Fibroblast of villous mesenchyme (primary cell): Measurements from ENCODE around the gene RAP1GAP2. TPM values are rescaled to one million over a fixed set of nuclear protein-coding genes. Genes with fewer than 3 reads are reported as not detected.

Source experiments
- DNase-seq: peaks from one replicate; pipeline ENCODE4 v3.0.0-alpha.2; 2010; ENCODE audit warnings: low read depth
- H3K4me3 ChIP-seq: 2 replicates; pipeline ENCODE4 v1.5.1; 2011; ENCODE audit warnings: low read depth, mild to moderate bottlenecking, low read length
- CTCF ChIP-seq: IDR thresholded peaks from 2 replicates; pipeline ENCODE4 v1.5.1; 2012; ENCODE audit warnings: low read depth, mild to moderate bottlenecking, low read length; ENCODE audit not compliant: insufficient read depth
- total RNA-seq: library from RNA; depleted of rRNA; stranded (reverse); fragments of >200 nt; gene quantifications from 2 replicates; pipeline ENCODE4 v1.2.3, GENCODE V29; 2012

The RAP1GAP2 gene
- total RNA-seq, 1 donor, result 5.2 TPM

DNA sequence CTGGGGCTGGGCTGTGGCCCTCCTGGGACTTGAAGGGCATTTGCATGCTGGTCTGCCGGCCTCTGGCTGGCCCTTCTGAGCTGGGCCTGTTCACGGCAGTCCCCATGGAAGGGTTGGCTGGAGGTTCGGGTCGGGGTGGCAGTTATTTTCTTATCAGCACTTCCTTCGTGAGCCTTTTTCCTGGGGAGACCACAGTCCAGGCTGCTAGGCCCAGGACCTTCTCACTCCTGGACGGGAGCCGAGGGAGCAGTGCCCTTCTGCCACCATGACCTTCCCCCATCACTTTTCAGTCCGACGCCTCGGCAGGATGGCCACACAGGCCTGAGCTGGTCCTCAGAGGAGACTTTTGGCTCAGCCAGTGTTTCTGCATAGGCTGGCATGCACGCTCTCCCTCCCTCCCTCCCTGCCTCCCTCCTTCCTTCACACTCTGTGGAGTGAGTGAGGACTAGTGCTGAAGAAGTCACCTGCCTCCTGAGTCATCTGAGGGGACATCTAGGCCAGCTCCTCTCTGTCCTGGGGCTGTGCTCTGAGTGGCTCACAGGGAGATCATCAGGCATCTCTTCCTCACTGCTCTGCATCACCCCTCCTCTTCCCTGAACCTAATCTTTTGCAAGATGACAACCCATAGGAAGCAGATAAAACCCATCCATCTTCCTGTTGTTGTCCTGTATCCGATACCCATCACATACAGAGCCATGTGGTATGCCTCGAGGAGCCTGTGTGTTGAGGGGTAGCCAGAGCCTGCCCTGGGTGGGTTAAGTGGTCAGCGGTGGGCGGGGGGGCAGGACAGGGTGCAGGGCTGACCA is 109.7 kb downstream of the RAP1GAP2 start:
- no peak overlapping the region for H3K4me3 ChIP-seq
- DNase-seq, result no peak
- TF ChIP-seq CTCF, result no peak

GRCh38 chr17:2906901-2907300 is 110.7 kb downstream of the RAP1GAP2 start:
- no peak overlapping the region for H3K4me3 ChIP-seq
- no peak for TF ChIP-seq CTCF
- no peak for DNase-seq

DNA sequence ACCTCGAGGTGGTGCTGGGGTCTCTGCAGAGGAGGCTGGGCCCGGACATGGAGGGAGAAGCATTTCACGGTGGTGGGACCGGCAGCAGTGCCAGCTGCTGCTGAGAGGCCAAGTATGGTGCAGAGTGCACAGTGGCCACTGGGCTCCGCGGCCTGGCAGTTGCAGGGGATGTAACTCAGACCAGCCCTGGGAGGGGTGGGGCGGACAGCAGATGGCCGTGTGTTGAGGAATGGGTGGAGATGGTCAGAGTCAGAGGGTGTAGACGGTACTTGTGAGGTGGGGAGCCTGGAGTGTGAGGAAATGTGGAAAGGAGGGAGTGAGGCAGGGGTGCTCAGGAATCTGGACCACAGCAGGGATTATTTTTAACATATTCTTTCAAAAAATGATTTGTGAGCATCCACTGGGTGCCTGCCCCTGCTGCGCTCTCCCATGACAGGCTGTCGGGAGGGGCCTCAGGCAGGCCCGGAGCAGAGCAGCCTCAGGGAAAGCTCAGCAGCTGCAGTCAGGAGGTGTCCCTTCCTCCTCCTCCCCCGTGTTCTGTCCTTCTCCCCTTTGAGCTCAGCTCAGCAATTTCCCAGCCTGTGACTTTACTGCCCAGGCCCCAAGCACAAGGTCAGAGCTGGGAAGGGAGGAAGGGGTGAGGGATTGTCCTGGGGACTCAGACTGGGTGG is 113.1 kb downstream of the RAP1GAP2 start:
- H3K4me3 ChIP-seq, result no peak overlapping the region
- TF ChIP-seq CTCF, result no peak
- DNase-seq, result peak; percentile 29

GRCh38 chr17:2909846-2910234 is 113.6 kb downstream of the RAP1GAP2 start:
- H3K4me3 ChIP-seq, result no peak overlapping the region
- TF ChIP-seq CTCF, result no peak
- DNase-seq, result no peak

DNA sequence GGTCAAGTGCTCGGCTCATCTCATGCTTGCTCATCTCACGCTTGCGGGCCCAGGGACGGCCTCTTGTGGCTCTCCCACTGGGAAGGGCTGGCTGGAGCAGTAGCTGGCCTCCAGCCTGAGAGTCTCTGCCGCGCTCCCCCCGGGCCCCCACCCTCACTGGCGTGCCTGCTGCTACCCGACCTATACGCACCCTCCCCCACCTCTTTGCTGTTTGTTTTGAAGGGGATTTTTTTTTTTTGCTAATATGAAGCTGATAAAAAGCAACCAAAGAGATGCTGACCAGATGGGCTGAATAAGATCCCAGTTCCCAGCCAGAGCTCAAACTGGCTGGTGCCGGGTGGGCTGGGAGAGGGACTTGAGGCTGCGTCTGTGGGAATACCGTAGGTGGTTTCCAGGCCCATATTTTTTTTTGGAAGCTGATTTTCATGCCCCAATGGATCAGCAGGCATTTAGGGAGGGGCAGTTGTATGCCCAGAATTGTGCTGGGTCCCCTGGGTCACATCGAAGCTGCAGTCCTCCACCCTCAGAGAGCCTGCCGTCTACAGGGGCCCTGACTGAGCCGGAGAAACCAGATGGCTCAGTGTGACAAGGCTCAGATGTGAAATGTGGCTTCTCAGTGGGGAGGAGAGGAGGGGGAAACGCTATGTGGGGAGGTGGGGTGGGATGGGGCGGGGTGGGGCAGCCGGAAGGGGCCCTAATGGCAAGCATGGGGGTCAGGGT is 115.0 kb downstream of the RAP1GAP2 start:
- H3K4me3 ChIP-seq, result no peak overlapping the region
- no peak for DNase-seq
- TF ChIP-seq CTCF, result no peak

DNA sequence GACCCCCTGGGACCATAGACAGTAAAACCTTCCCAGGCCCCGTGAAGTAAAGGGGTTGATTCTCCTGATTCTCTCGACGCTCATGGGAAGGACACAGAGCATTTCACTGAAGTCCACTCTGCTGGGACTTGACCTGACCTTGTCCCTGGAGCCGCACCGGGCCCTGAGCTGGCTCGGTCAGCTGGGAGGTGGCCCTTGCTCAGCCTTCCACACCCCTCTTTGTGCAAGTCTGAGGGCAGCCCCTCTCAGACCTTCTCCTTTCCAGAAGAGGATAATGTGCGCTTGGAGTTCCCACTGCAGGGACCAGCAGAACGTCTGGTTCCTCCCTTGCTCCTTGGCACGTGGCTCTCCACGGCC is 115.5 kb downstream of the RAP1GAP2 start:
- TF ChIP-seq CTCF, result no peak
- DNase-seq, result no peak
- no peak overlapping the region for H3K4me3 ChIP-seq
